SK-N-SH treated with all-trans-retinoic acid at 6 μM for 48 hours (cell line): ENCODE data around the gene MEI1.

Experiments used
- ATAC-seq: fragments of 200-7000 bp; cut with Tn5 transposase; 3 replicates; pipeline ENCODE4 v1.9.1; 2020; ENCODE audit warnings: mild to moderate bottlenecking, moderate library complexity
- BACH2 ChIP-seq: fragments of 250-450 bp; sonication (Bioruptor Pico); IDR thresholded peaks from 2 replicates; pipeline ENCODE4 v1.9.0; 2021; ENCODE audit warnings: mild to moderate bottlenecking, borderline replicate concordance
- CREB5 ChIP-seq: fragments of 250-450 bp; sonication (Bioruptor Pico); IDR thresholded peaks from 2 replicates; pipeline ENCODE4 v1.5.1; 2020; ENCODE audit warnings: low read depth, mild to moderate bottlenecking, moderate library complexity
- CSRNP3 ChIP-seq: fragments of 250-450 bp; sonication (Bioruptor Pico); IDR thresholded peaks from 2 replicates; pipeline ENCODE4 v1.5.1; 2021; ENCODE audit warnings: mild to moderate bottlenecking, moderate library complexity
- ESRRG ChIP-seq: fragments of 250-450 bp; sonication (Bioruptor Pico); IDR thresholded peaks from 2 replicates; pipeline ENCODE4 v1.6.1; 2021; ENCODE audit warnings: mild to moderate bottlenecking
- GLIS3 ChIP-seq: fragments of 250-450 bp; sonication (Bioruptor Pico); IDR thresholded peaks from 2 replicates; pipeline ENCODE4 v1.5.0; 2020; ENCODE audit warnings: mild to moderate bottlenecking, moderate library complexity
- ISL1 ChIP-seq: fragments of 250-450 bp; sonication (Bioruptor Pico); IDR thresholded peaks from 2 replicates; pipeline ENCODE4 v2.1.2; 2022; ENCODE audit warnings: mild to moderate bottlenecking, moderate library complexity
- OSR1 ChIP-seq: fragments of 250-450 bp; sonication (Bioruptor Pico); IDR thresholded peaks from 2 replicates; pipeline ENCODE4 v1.8.0; 2022; ENCODE audit warnings: moderate library complexity, mild to moderate bottlenecking, inconsistent platforms
- PATZ1 ChIP-seq: fragments of 250-450 bp; sonication (Bioruptor Pico); IDR thresholded peaks from 2 replicates; pipeline ENCODE4 v1.8.0; 2020; ENCODE audit warnings: mild to moderate bottlenecking, moderate library complexity, borderline replicate concordance
- PPARA ChIP-seq: fragments of 250-450 bp; sonication (Bioruptor Pico); IDR thresholded peaks from 2 replicates; pipeline ENCODE4 v1.5.0; 2020; ENCODE audit warnings: mild to moderate bottlenecking, borderline replicate concordance
- RARB ChIP-seq: fragments of 250-450 bp; sonication (Bioruptor Pico); IDR thresholded peaks from 2 replicates; pipeline ENCODE4 v1.8.0; 2021; ENCODE audit warnings: mild to moderate bottlenecking, moderate library complexity
- SNAI2 ChIP-seq: fragments of 250-450 bp; sonication (Bioruptor Pico); IDR thresholded peaks from 2 replicates; pipeline ENCODE4 v1.5.0; 2020; ENCODE audit warnings: mild to moderate bottlenecking, moderate library complexity
- TCF4 ChIP-seq: fragments of 250-450 bp; sonication (Bioruptor Pico); IDR thresholded peaks from 2 replicates; pipeline ENCODE4 v1.8.0; 2021; ENCODE audit warnings: mild to moderate bottlenecking, moderate library complexity, borderline replicate concordance
- TOX ChIP-seq: fragments of 250-450 bp; sonication (Bioruptor Pico); IDR thresholded peaks from 2 replicates; pipeline ENCODE4 v1.8.0; 2021; ENCODE audit warnings: mild to moderate bottlenecking, moderate library complexity, borderline replicate concordance
- TSHZ2 ChIP-seq: fragments of 250-450 bp; sonication (Bioruptor Pico); IDR thresholded peaks from 2 replicates; pipeline ENCODE4 v1.5.0; 2020; ENCODE audit warnings: mild to moderate bottlenecking, moderate library complexity
- ZC3H10 ChIP-seq: fragments of 250-450 bp; sonication (Bioruptor Pico); IDR thresholded peaks from 2 replicates; pipeline ENCODE4 v1.5.1; 2021; ENCODE audit warnings: mild to moderate bottlenecking, moderate library complexity
- ZFP3 ChIP-seq: fragments of 250-450 bp; sonication (Bioruptor Pico); IDR thresholded peaks from 2 replicates; pipeline ENCODE4 v1.5.0; 2020; ENCODE audit warnings: mild to moderate bottlenecking, moderate library complexity
- ZNF565 ChIP-seq: fragments of 450-650 bp; formaldehyde crosslinking; conservative IDR thresholded peaks from 2 replicates; pipeline ENCODE4 v1.5.0; 2020; ENCODE audit warnings: low read depth, mild to moderate bottlenecking, moderate library complexity
- ZNF70 ChIP-seq: fragments of 450-650 bp; formaldehyde crosslinking; IDR thresholded peaks from 2 replicates; pipeline ENCODE4 v1.5.0; 2020; ENCODE audit warnings: mild to moderate bottlenecking, moderate library complexity
- ZNF8 ChIP-seq: fragments of 450-650 bp; formaldehyde crosslinking; IDR thresholded peaks from 2 replicates; pipeline ENCODE4 v1.5.0; 2020; ENCODE audit warnings: mild to moderate bottlenecking, moderate library complexity

Gene MEI1

GRCh38 chr22:41658869-41659268 is 40.4 kb upstream of the MEI1 start:
- ATAC-seq, result no peak
- no peak for TF ChIP-seq RARB (CRISPR knock-in tag)
- no peak for TF ChIP-seq ESRRG (CRISPR knock-in tag)
- no peak for TF ChIP-seq PPARA (CRISPR knock-in tag)
- TF ChIP-seq ZFP3 (CRISPR knock-in tag), result no peak
- no peak for TF ChIP-seq ISL1 (CRISPR knock-in tag)
- no peak for TF ChIP-seq ZNF8
- no peak for TF ChIP-seq ZNF70 (CRISPR knock-in tag)
- no peak for TF ChIP-seq CSRNP3 (CRISPR knock-in tag)

- ATAC-seq, result no peak
- TF ChIP-seq ZFP3 (CRISPR knock-in tag), result no peak
- TF ChIP-seq ZC3H10, result no peak
- TF ChIP-seq ISL1 (CRISPR knock-in tag), result no peak
- no peak for TF ChIP-seq GLIS3 (CRISPR knock-in tag)
- no peak for TF ChIP-seq CREB5 (CRISPR knock-in tag)
- TF ChIP-seq CSRNP3 (CRISPR knock-in tag), result no peak
- no peak for TF ChIP-seq TCF4 (CRISPR knock-in tag)
- no peak for TF ChIP-seq PPARA (CRISPR knock-in tag)
- TF ChIP-seq PATZ1 (CRISPR knock-in tag), result no peak
- TF ChIP-seq SNAI2, result no peak
- no peak for TF ChIP-seq TSHZ2 (CRISPR knock-in tag)
These were observed 39.4 kb upstream of the MEI1 start for GRCh38 chr22:41659941-41660340.

GRCh38 chr22:41660416-41660815 is 38.9 kb upstream of the MEI1 start:
- TF ChIP-seq ZNF565 (CRISPR knock-in tag) (no peak), ZFP3 (CRISPR knock-in tag) (no peak), ZNF70 (CRISPR knock-in tag) (no peak), ESRRG (CRISPR knock-in tag) (no peak), OSR1 (no peak), BACH2 (CRISPR knock-in tag) (no peak), PPARA (CRISPR knock-in tag) (no peak), GLIS3 (CRISPR knock-in tag) (no peak), TOX (no peak), PATZ1 (CRISPR knock-in tag) (no peak), TCF4 (CRISPR knock-in tag) (no peak)
- no peak for ATAC-seq
